GM12864 (cell line): Measurements from ENCODE around the gene CDKN1A.
"Not testable (repeated sequence)": the region's sequence is repeated elsewhere in the genome, so short reads cannot be mapped to it uniquely, and the experiment has no call there.

Experiments used
- DNase-seq: peaks from one replicate; pipeline ENCODE4 v3.0.0-alpha.2; 2011; ENCODE audit warnings: low read depth
- H3K4me3 ChIP-seq: 2 replicates; pipeline ENCODE4 v1.5.1; 2011; ENCODE audit warnings: mild to moderate bottlenecking, low read depth, low read length, control low read depth
- TF ChIP-seq, protein P1 (sequence below): IDR thresholded peaks from 2 replicates; pipeline ENCODE4 v1.5.1; 2011; ENCODE audit warnings: low read depth, mild to moderate bottlenecking, moderate library complexity, low read length, control low read depth, inconsistent platforms; ENCODE audit errors: missing control alignments

Gene CDKN1A

GRCh38 chr6:36721369-36722140 lies 43.0 kb downstream of the CDKN1A start:
- no peak for DNase-seq
- TF ChIP-seq, protein P1, sequence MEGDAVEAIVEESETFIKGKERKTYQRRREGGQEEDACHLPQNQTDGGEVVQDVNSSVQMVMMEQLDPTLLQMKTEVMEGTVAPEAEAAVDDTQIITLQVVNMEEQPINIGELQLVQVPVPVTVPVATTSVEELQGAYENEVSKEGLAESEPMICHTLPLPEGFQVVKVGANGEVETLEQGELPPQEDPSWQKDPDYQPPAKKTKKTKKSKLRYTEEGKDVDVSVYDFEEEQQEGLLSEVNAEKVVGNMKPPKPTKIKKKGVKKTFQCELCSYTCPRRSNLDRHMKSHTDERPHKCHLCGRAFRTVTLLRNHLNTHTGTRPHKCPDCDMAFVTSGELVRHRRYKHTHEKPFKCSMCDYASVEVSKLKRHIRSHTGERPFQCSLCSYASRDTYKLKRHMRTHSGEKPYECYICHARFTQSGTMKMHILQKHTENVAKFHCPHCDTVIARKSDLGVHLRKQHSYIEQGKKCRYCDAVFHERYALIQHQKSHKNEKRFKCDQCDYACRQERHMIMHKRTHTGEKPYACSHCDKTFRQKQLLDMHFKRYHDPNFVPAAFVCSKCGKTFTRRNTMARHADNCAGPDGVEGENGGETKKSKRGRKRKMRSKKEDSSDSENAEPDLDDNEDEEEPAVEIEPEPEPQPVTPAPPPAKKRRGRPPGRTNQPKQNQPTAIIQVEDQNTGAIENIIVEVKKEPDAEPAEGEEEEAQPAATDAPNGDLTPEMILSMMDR, result no peak
- H3K4me3 ChIP-seq, result no peak overlapping the region

GRCh38 chr6:36722365-36722764 lies 43.9 kb downstream of the CDKN1A start:
- no peak overlapping the region for H3K4me3 ChIP-seq

GRCh38 chr6:36722879-36723278 lies 44.4 kb downstream of the CDKN1A start:
- TF ChIP-seq, protein P1, result no peak
- no peak for DNase-seq
- no peak overlapping the region for H3K4me3 ChIP-seq

More at GRCh38 chr6:36722365-36722764, 43.9 kb downstream of the CDKN1A start:
- DNase-seq, result no peak
- TF ChIP-seq, protein P1, result no peak

- not testable (repeated sequence) for DNase-seq, H3K4me3 ChIP-seq
Observed at GRCh38 chr6:36723992-36724391, 45.5 kb downstream of the CDKN1A start.

- no peak overlapping the region for H3K4me3 ChIP-seq
- TF ChIP-seq, protein P1, result peak; percentile 56
- no peak for DNase-seq
Observed at GRCh38 chr6:36724514-36725390, 46.2 kb downstream of the CDKN1A start.

DNA sequence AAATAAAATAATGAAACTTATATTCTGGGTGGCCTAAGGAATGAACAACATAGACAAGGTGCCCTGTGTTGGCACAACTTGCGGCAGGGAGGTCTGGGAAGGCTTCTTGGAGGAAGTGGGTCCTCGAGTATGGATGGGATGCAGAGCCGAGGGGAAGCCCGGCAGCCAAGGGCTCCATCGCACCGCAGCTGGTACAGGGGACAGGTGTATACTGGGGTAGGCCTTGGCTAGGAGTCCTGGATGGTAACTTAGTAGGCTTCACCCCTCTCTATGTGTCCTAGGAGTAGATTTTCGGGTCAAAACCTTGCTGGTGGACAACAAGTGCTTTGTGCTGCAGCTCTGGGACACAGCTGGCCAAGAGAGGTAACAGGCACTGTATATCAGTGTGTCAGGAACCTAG lies 47.1 kb downstream of the CDKN1A start:
- TF ChIP-seq, protein P1, result no peak
- H3K4me3 ChIP-seq, result no peak overlapping the region
- DNase-seq, result no peak

DNA sequence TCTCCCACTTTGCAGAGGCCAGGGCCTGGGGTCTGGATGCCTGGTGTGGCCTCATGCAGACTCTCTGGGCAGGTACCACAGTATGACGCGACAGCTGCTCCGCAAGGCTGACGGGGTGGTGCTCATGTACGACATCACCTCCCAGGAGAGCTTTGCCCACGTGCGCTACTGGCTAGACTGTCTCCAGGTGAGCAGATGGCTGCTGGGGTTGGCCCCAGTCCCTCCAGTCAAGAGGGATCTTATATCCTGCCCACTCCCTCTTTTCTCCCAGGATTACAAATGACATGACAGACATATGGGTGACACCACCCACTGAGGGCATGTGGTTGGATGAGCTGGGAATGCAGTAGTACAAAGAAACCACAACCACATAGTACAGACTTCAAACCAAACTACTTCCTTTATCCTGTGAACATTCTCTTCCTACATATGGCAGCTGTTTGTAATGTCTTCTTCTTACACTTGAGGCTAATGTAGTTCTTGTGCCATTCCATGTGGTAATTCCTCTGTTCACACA lies 49.0 kb downstream of the CDKN1A start:
- no peak for DNase-seq
- TF ChIP-seq, protein P1, result no peak
- no peak overlapping the region for H3K4me3 ChIP-seq
